Effector CD4-positive, alpha-beta T cell (primary cell): ENCODE measurements around the gene POPDC2.
"Not testable (repeated sequence)": the region's sequence is repeated elsewhere in the genome, so short reads cannot be mapped to it uniquely, and the experiment has no call there.

ENCODE experiments used
- DNase-seq: peaks from one replicate; pipeline ENCODE4 v3.0.0-alpha.2; 2020

The POPDC2 gene

DNA sequence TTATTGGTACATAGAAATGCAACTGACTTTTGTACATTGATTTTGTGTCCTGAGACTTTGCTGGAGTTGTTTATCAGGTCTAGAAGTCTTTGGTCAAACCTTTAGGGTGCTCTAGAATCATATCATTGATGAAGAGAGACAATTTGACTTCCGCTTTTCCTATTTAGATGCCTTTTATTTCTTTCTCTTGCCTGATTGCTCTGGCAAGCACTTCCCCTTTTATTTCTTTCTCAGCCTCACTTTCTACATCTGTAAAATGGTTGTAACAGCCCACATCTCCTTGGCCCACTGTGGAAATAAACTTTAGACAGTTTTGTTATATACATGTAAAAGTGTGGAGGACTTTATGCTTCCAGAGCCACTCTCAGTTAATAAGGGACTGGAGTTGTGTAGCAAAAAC lies 48.7 kb downstream of the POPDC2 start:
- no peak for DNase-seq

DNA sequence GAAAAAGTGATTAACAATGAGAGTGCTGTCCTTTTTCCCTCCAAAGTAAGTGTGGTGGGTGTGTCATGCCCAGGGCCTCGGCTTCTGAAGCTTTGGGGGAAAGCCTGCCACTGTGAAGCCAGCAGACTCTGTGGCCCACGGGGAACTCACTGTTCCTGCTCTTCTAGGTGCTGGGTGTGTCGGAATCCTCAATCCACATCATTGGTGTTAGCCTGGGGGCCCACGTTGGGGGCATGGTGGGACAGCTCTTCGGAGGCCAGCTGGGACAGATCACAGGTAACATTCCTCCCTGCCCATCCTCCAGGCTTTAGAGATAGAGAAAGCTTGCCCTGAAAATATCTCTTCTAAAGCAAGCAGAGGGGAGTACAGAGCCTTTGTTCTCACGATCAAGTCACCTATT lies 51.1 kb downstream of the POPDC2 start:
- DNase-seq: no peak

DNA sequence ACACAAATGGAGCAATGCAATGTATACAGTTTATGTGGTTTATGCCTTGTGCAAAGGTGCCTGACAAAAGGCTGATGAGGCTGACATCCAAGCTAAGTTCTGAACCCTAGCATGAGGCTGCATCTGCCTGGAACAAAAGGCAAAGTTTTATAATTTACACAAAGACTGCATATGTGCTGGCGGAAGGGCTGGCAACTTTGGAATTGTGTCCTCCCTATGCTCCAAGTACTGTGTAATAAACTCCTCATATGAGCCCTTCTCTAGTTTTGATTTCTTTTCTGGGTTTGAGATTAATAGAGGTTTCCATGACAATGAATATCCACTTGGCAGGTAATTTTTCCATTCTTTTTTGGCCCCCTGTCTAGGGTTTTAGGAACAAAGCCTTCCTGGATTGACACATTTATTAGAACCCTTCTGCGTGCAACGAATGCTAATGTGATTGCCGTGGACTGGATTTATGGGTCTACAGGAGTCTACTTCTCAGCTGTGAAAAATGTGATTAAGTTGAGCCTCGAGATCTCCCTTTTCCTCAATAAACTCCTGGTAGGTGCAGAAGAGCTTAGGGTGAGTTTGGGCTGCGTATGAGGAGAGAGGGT lies 51.9 kb downstream of the POPDC2 start:
- DNase-seq: no peak

DNA sequence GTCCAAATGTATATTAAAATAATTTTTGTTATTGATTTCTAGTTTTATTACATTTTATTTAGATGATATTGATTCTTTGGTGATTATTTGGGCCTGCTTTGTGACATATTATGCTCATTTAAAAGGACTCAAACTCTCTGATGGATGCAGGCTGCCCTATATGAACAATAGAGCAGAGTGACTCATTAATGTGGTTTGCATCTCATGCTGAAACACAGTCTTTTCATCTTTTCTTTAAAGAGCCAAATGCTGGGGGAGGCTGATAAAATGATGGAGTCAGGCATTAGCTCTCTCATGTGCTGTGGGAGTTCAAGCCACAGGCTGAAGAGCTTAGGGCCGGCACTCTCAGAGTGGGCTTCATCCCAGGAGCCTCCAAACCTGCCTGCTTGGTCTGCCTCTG lies 55.5 kb downstream of the POPDC2 start:
- no peak for DNase-seq

DNA sequence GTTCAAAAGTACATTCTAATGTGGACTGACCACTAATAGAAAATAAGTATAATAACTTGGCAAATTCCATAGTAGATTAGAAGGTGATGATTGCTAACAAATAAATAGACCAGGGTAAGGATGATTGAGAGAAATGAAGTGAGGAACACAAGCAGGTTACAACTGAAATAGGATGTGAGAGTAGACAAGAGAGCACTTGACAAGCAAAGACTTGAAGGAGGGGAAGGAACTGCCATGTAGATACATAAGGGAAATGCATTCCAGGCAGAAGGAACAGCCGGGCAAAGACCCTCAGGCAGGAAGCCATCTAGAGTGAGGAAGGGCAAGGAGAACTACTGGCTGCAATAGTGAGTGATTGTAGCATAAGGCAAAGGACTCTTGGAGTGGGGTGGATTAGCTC lies 57.7 kb downstream of the POPDC2 start:
- no peak for DNase-seq

DNA sequence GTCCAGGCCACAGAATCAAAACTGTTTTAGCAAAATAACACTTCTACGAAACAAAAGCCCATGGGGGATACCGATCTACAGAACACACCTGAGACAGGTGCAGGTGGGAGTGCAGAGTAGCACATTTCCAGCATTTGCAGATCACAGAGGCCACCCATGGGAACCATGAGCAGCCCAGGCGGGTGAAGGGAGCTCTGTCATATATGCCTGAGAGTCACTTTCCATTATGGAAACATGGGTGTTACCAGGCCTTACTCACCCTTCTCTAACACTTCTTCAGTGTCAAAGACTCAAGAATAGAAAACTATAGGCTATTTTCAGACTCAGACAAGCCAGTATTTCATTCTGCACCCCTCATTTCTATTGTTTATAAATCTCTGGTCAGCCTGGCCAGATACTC lies 59.2 kb downstream of the POPDC2 start:
- no peak for DNase-seq

DNA sequence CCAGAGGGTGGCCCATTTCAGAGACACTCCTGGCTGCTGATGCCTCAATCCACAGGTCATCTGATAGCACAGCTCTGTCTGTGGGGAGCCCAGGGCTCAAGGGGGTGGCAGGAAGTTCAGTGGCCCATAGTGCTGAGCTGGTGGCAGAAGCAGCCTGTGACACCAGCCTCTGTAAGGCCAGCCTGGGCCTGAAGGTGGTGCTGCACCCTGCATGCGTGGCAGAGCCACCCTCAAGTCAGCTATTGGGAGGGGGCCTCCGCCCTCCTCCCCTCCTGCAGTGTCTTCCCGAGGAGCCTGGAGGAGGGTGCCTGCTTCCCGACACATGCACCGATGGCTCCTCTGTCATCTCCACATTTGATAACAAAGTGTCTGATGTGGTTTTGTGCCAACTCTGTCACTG lies 59.7 kb downstream of the POPDC2 start:
- no peak for DNase-seq

DNA sequence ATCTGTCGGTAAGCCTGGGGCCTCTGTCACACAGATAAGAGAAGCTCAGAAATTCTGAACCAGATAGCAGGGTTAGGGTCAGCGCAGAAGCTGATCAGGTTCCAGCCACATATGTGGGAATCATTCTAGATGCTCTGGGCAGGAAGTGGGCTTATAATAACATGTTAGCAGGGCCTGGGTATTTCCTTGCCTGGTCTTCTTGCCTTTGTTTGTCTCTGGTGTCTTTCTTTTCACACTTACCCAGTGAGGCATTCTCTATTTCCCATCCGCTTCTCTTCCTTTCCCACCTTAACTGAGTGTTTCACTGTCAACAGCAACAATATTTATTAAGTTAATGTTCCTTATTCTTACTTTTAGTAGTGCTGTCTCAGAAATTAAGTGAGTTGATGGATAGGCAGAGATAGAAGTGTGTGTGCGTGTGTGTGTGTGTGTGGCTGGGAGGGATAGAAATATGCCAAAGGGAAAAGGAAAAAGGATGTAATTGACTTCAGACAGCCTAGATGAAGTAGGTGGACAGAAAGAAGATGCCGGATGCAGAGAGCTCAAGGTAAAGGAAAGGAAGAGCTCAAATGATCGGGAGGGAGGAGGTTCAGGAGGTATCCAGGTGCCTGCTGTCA lies 60.7 kb downstream of the POPDC2 start:
- no peak for DNase-seq

DNA sequence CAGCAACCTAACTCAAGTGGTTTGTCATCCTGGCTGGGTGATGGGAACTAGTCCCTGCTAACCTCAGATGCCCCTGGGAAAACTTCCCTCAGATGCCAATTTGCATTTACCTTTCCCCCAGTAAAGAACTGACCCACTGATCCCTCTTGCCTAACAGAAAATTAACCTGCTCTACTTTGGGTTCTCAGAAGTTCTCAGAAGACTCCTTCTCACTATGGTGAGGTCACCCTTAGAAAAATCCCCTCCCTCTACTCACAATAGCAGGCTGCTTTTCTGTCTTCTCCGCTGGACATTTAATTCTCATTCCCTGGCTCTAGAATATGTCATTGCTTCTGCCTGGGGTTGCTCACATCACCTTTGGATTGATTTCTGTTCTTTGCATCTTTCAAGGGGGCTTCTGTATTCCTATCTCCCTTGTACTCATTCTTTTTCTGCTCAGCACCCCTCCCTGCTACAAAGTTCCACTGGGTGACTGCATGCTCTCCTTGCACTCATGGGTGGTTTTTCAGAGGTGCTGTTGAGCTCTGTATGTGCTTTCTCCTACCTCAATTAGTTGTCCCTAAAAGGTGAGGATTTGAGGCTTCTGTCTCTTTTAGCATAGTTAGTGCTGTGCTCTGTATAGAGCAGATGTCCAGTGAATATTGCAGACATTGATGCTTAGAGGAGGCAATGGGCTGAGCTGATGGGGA lies 61.8 kb downstream of the POPDC2 start:
- DNase-seq: no peak

DNA sequence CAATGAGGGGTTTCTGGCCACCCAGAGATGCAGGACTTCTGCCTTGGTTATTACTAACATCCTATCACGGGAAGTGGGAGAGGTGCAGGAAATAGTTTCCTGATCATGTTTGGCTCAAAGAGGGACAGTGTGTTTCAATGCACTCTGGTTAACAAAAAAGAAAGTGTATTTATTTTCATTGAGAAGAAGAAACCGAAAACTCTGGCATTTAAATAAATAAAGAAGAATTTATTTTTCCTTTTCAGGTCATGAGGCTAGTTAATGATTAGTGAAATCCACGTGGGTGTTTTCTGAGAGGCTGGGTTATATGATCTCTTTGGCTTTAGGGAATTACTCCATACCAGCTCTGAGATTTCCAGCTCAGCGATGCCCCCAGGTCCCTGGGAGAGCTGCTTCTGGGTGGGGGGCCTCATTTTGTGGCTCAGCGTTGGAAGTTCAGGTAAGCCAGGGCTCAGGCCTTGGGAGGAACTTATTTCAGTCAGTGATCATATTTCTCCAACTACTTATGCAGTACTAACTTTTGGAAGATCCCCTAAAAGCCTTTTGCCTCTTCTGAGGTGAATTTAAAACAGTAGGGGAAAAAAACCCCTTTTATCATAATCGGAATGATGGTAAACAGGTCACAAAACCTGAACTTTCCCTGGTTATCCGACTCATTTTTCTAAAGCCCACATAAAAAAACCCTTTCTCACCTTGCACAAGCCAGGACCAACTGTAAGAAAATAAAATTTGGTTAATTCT lies 62.7 kb downstream of the POPDC2 start, which contains the start of gene PLA1A:
PLA1A (plus strand) TSS at position 338 of the 741 bp plus-strand sequence; CDS start at position 367, 29 bp downstream.
- no peak for DNase-seq

DNA sequence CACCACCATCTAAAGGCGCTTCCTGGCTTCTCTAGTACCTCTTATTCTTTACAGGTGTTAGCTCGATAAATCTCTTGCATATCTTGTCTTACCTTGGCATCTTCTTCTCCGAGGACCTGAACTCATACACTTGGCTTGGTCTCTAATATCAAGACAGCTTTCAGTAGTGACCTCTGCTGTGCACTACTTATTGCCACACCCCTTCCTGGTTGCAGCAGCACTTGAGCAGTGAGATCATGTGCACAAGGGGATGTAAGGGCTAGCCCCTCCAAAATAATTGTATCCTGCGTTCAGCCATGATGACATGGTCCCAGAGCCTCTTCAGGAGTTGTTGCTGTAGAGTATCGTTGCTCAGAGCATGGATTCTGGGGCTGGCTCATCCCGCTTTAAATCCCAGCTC lies 64.0 kb downstream of the POPDC2 start:
- no peak for DNase-seq

DNA sequence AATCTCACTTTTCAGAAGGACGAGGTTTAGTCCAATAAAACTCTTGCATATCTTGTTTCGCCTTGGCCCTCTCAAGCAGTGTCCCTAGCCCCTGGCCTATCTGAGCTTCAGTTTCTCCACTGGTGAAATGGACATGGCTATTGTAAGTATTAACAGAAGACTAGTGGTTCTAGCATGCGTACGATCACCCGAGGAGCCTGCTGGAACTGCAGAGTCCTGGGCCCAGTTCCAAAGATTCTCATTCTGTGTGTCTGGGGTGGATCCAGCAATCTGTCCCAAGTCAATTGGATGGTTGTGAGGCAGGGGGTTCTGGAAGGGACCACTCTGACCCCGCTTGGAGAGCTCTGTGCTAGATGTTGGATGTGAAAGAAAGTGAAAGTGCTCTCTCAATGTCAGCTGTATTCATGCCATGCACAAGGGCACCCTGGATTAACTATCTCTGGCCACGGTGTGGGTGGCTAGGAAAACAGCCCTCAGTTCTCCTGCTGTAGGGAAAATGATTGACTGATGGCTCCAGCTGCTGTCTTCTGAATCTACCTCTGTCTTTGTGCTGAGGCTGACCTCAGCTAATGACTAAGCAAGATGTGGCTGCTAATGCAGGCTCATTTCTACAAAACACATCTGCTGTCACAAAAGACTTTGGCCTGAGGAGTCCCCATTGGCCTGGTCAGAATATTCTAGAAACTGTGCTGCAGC lies 64.6 kb downstream of the POPDC2 start:
- DNase-seq: no peak

DNA sequence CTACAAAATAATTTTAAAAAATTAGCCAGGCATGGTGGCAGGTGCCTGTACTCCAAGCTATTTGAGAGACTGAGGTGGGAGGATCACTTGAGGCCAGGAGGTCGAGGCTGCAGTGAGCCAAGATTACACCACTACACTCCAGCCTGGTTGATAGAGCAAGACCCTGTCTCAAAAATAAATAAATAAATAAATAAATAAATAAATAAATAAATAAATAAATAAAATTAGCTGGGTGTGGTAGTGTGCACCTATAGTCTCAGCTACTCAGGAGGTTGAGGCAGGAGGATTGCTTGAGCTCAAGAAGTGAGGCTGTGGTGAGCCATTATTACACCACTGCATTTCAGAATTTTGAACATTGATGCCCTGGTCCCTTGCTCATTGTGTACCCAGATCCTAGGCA lies 65.5 kb downstream of the POPDC2 start:
- DNase-seq: not testable (repeated sequence)

DNA sequence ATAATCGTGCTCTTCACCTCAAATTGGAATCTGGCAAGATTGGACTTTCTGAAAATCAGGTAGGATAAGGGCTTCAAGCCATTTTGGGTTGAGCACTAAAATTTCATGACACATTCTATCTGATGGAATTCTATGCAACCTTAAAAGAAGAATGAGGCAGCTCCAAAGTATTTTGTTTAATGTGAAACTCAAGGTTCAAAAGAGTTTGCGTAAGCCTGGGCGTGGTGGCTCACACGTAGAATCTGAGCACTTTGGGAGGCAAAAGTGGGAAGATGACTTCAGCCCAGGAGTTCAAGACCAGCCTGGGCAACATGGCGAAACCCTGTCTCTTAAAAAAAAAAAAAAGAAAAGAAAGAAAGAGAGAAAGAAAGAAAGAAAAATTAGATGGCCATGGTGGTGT lies 66.3 kb downstream of the POPDC2 start:
- DNase-seq: no peak

DNA sequence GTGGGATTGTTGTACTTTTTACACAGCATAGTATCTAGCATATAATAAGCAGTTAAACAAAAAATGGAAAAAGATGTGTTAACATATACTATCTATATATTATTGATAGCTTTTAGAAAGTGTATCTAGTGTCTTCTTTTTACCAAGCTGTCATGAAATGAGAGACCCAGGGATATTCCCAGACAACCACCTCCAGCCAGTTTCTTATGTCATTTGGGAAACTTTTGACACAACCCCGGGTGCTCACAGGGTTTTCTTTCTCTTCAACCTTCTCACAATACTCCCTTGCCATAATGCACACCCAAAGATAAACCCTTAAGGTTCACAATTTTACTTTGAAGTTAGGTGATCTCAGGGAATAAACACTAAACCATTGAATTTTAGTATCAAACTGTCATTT lies 67.5 kb downstream of the POPDC2 start:
- DNase-seq: no peak
